Muscle layer of colon (tissue), 2 donors: ENCODE measurements around the gene DHRSX.
"Not testable (repeated sequence)": the region's sequence is repeated elsewhere in the genome, so short reads cannot be mapped to it uniquely, and the experiment has no call there.

ENCODE experiments used
- H3K27ac ChIP-seq: one replicate; pipeline ENCODE4 v1.7.0; 2013; ENCODE audit warnings: low read depth, mild to moderate bottlenecking, low read length, moderate library complexity
- H3K27me3 ChIP-seq, 2 donors: one replicate each; pipeline ENCODE4 v1.7.0; 2013; ENCODE audit warnings: low read length in 2 of 2, mild to moderate bottlenecking in 2 of 2; ENCODE audit not compliant: insufficient read depth in 2 of 2, control insufficient read depth in 1 of 2
- H3K36me3 ChIP-seq: one replicate; pipeline ENCODE4 v1.7.0; 2013; ENCODE audit warnings: mild to moderate bottlenecking, low read length; ENCODE audit not compliant: insufficient read depth
- H3K4me1 ChIP-seq: one replicate; pipeline ENCODE4 v1.7.0; 2013; ENCODE audit warnings: mild to moderate bottlenecking, low read length; ENCODE audit not compliant: insufficient read depth
- H3K4me3 ChIP-seq, 2 donors: one replicate each; pipeline ENCODE4 v1.7.0; 2013; ENCODE audit warnings: low read length in 2 of 2, low read depth in 1 of 2, mild to moderate bottlenecking in 1 of 2, moderate library complexity in 1 of 2
- H3K9ac ChIP-seq: one replicate; pipeline ENCODE4 v1.7.0; 2013; ENCODE audit warnings: low read length
- H3K9me3 ChIP-seq: one replicate; pipeline ENCODE4 v1.7.0; 2013; ENCODE audit warnings: mild to moderate bottlenecking, low read length
- donor health status: abdominal sarcoma.
- donor health status: Adenocarcinoma of cecum.

The DHRSX gene

GRCh38 chrX:2538031-2538757 lies 37.4 kb upstream of the DHRSX start:
- Histone ChIP-seq H3K9me3 (no peaks in the 10 kb centered on the region), H3K4me1 (no peaks in the 10 kb centered on the region), H3K36me3 (no peaks in the 10 kb centered on the region), H3K4me3 (no peak overlapping the region), H3K27ac (no peak overlapping the region), H3K27me3 (no peaks in the 10 kb centered on the region), H3K9ac (no peak overlapping the region)

GRCh38 chrX:2536974-2537373 lies 36.2 kb upstream of the DHRSX start:
- H3K4me3 ChIP-seq: no peak overlapping the region
- no peaks in the 10 kb centered on the region for H3K27me3 ChIP-seq
- H3K9ac ChIP-seq: no peak overlapping the region
- no peaks in the 10 kb centered on the region for H3K4me1 ChIP-seq
- no peaks in the 10 kb centered on the region for H3K9me3 ChIP-seq
- no peak overlapping the region for H3K27ac ChIP-seq
- no peaks in the 10 kb centered on the region for H3K36me3 ChIP-seq

DNA sequence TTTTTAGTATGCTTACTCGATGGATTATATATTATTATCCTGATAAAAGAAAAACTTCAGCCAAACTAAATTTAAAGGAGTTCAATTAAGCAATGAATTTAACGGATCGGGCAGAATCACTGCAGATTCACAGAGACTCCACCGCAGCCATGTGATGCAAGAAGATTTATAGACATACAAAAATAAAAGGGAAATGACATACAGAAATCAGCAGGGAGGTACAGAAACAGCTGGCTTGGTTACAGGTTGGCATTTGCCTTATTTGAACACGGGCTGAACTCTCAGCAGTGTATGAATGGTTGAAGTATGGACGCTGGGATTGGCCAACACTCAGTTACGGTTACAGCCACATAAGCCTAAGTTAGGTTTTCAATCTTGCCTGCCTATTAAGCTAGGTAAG lies 35.4 kb upstream of the DHRSX start:
- Histone ChIP-seq H3K4me3 (no peak overlapping the region), H3K9me3 (no peaks in the 10 kb centered on the region), H3K4me1 (no peaks in the 10 kb centered on the region), H3K27ac (no peak overlapping the region), H3K27me3 (no peaks in the 10 kb centered on the region), H3K9ac (no peak overlapping the region), H3K36me3 (no peaks in the 10 kb centered on the region)

- not testable (repeated sequence) for H3K36me3 ChIP-seq, H3K4me1 ChIP-seq, H3K9ac ChIP-seq, H3K27ac ChIP-seq, H3K9me3 ChIP-seq, H3K27me3 ChIP-seq, H3K4me3 ChIP-seq
Measured at GRCh38 chrX:2534261-2535021, 33.7 kb upstream of the DHRSX start.

- Histone ChIP-seq H3K27me3 (no peaks in the 10 kb centered on the region), H3K27ac (no peak overlapping the region), H3K9me3 (no peaks in the 10 kb centered on the region), H3K4me1 (no peaks in the 10 kb centered on the region), H3K4me3 (no peak overlapping the region), H3K36me3 (no peaks in the 10 kb centered on the region), H3K9ac (no peak overlapping the region)
Measured at GRCh38 chrX:2533424-2533823, 32.6 kb upstream of the DHRSX start.

DNA sequence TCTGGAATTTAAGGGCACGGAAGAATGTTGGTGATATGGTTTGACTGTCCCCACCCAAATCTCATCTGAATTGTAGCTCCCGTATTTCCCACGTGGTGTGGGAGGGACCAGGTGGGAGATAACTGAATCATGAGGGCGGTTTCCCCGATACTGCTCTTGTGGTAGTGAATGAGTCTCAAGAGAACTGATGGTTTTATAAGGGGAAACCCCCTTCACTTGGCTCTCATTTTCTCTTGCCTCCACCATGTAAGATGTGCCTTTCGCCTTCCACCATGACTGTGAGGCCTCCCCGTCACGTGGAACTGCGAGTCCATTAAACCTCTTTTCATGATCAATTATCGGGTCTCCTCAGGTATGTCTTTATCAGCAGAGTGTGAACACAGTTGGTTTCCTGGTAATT lies 25.6 kb upstream of the DHRSX start:
- Histone ChIP-seq H3K27me3 (no peaks in the 10 kb centered on the region), H3K4me1 (no peaks in the 10 kb centered on the region)

DNA sequence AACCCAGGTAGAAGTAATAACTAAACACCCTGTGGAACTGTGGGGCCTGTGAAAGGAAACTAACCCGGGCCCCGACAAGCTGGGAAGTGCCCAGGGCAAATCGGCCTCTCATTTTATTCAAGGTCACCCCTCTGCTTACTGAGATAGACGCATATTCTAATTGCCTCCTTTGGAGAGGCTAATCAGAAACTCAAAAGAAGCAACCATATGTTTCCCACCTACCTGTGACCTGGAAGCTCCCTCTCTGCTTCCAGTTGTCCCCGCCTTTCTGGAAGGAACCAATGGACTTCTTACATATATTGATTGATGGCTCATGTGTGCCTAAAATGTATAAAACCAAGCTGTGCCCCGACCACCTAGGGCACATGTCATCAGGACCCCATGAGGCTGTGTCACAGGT lies 23.1 kb upstream of the DHRSX start:
- Histone ChIP-seq H3K4me1 (no peaks in the 10 kb centered on the region), H3K4me3 (no peak overlapping the region), H3K27me3 (no peaks in the 10 kb centered on the region), H3K9ac (no peak overlapping the region), H3K36me3 (no peaks in the 10 kb centered on the region), H3K9me3 (no peaks in the 10 kb centered on the region), H3K27ac (no peak overlapping the region)

More for the DNA sequence above, 25.6 kb upstream of the DHRSX start:
- H3K9me3 ChIP-seq: no peaks in the 10 kb centered on the region
- H3K36me3 ChIP-seq: no peaks in the 10 kb centered on the region
- H3K4me3 ChIP-seq: no peak overlapping the region
- no peak overlapping the region for H3K27ac ChIP-seq
- no peak overlapping the region for H3K9ac ChIP-seq

DNA sequence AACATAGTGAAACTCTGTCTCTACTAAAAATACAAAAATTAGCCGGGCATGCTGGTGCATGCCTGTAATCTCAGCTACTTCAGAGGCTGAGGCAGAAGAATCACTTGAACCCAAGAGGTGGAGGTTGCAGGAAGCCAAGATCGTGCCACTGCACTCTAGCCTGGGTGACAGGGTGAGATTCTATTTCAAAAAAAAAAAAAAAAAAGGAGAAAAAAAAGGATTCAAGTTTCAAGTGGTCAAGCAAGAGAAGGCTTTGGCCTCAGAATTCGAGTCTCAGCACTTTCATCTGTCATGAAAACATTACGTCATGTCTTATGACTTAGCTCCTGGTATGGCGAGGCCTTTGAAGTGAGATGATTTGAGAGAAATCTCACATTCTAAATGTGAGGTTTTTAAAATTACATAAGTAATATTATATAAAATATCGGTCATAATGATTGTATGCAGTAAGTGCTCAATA lies 21.2 kb upstream of the DHRSX start:
- Histone ChIP-seq H3K36me3 (no peaks in the 10 kb centered on the region), H3K9ac (no peak overlapping the region), H3K27ac (no peak overlapping the region), H3K4me1 (no peaks in the 10 kb centered on the region), H3K9me3 (no peaks in the 10 kb centered on the region), H3K4me3 (no peak overlapping the region), H3K27me3 (no peaks in the 10 kb centered on the region)

DNA sequence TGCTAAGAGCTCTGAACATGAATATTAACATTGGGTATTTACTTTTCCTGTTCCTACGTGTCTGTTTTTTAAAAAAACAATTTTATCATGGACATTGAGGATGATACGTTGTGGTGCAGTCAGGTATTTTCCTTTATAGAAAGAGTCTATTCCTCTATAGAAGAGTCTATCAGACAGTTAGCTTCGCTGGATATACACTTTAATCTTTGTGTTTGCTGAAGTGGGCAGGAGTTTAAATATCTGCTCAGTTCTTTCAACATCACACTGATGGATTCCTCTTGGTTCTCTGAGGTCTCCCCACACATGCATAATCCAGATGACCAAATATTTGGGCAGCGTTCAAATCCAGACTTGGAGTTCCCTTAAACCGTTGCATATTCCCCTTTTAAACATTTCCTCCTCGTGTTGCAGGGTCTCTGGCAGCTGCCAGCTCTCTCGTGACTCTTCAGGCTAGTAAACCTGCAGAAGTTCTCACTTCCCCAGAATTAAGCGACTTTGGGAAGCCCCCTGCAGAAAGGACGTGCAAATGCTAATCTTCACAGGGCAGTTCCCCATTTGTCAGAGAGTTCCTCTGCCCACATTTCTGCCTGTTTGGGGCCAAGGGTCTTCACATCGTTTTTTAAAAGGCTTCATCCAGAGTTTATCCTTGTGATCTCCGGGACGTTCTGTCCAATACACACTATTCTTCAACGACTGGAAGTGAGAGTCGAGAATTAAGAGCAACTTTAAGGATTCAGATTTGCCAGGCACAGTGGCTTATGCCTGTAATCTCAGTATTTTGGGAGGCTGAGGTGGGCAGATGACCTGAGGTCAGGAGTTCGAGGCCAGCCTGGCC lies 20.5 kb upstream of the DHRSX start:
- H3K27me3 ChIP-seq: no peaks in the 10 kb centered on the region
- H3K4me1 ChIP-seq: no peaks in the 10 kb centered on the region
- H3K27ac ChIP-seq: no peak overlapping the region
- H3K9ac ChIP-seq: no peak overlapping the region
- no peaks in the 10 kb centered on the region for H3K9me3 ChIP-seq
- no peak overlapping the region for H3K4me3 ChIP-seq
- no peaks in the 10 kb centered on the region for H3K36me3 ChIP-seq

DNA sequence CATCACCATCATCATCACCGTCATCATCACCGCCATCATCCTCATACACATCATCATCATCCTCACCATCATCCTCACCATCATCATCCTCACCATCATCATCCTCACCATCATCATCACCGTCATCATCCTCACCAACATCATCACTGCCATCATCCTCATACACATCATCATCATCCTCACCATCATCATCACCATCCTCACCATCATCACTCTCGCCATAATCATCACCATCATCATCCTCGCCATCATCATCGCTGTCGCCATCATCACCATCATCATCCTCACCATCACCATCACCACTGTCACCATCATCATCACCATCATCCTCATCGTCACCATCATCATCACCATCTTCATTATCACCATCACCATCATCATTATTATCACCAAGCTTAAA lies 19.8 kb upstream of the DHRSX start:
- Histone ChIP-seq H3K9me3 (no peaks in the 10 kb centered on the region), H3K36me3 (no peaks in the 10 kb centered on the region), H3K27me3 (no peaks in the 10 kb centered on the region), H3K9ac (no peak overlapping the region), H3K4me1 (no peaks in the 10 kb centered on the region), H3K27ac (no peak overlapping the region), H3K4me3 (no peak overlapping the region)

- not testable (repeated sequence) for H3K27ac ChIP-seq, H3K4me1 ChIP-seq, H3K9me3 ChIP-seq, H3K36me3 ChIP-seq, H3K9ac ChIP-seq, H3K4me3 ChIP-seq, H3K27me3 ChIP-seq
Measured at GRCh38 chrX:2519638-2520037, 18.9 kb upstream of the DHRSX start.
